Stimulated activated CD8-positive, alpha-beta memory T cell treated with anti-CD3 and anti-CD28 coated beads, Interleukin-7, amount 100 ng/mL, for 24 hours (primary cell): ENCODE measurements around the gene ASIC3.
"Not testable (repeated sequence)": the region's sequence is repeated elsewhere in the genome, so short reads cannot be mapped to it uniquely, and the experiment has no call there.

ENCODE experiments used
- DNase-seq: peaks from one replicate; pipeline ENCODE4 v3.0.0-alpha.2; 2020; ENCODE audit warnings: low read depth

Gene ASIC3

DNA sequence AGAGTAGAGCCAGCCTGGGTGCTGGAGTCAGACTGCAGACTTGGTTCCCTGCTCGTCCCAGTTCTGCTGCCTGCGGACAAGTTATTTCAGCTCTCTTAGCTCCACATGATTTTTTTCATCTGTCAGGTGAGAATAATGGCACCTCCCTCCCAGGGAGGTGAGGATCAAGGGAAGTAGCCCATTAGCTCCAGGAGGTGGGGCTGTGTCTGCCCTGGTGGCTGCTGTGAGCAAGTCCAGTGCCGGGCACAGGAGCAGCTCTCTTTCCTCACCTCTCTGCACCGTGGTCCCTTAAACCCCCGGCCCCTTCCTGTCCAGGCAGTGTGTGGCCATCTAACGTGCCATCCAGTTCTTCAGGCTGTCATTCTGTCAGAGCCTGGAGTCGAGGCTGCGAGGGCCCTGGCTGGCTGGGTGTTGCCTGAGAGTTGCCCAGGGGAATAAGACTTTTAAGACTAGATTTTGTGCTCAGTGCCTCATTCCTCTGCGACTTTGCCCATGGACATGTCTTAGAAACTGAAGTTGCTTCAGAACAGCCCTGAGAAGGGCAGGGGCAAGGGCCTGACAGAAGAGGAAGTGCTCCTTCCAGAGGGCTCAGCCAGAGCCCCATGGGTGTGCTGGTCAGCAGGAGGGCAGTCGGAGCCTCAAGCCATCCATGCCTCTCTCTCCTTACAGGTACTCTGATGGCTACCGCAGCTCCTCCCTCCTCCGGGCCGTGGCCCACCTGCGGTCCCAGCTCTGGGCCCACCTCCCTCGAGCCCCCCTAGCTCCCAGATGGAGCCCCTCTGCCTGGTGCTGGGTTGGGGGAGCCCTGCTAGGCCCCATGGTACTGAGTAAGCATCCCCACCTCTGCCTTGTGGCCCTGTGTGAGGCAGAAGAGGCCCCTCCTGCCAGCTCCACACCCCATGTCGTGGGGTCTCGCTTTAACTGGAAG, 15.1 kb upstream of the ASIC3 start:
- DNase-seq, result no peak

DNA sequence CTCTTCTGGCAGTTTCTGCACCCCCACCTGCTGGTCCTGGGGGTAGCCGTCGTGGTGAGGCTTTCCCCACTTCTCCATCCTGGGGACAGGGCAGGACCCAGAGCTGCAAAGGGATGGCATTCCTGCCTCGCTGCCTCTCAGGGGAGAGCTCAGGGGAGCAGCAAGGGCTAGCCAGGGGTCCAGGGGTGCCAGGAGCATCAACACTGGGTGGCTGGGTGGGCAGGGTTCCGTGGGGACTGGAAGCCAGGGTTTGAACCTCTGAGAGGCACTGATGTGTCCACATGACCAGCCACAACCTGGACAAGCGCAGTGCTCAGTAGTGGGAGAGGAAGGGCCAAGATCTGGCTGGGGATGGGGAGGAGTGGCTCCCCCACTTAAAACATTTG, 14.5 kb upstream of the ASIC3 start:
- DNase-seq, result no peak

DNA sequence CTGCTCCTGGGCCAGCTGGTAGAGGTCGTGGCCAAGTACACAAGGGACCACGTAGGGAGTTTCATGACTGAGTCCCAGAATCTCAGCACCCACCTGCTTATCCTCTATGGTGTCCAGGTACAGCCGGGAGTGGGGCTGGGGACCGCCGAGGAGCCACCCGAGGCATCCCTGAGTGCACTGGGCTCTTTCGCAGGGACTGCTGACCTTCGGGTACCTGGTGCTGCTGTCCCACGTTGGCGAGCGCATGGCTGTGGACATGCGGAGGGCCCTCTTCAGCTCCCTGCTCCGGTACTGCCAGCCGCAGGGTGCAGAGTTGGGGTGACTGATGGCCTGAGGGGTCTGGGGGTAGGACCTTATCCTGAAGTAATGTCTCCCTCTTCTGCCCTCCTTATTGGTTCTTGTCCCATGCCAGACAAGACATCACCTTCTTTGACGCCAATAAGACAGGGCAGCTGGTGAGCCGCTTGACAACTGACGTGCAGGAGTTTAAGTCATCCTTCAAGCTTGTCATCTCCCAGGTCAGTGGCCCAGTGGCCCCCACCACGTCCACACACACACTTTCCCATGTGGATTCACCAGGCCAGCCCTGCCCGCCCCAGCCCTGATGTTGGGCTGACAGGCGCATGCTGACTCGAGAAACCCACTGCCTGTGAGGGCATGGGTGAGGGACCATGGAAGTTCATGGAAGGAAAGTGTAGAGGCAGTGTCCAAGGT, 13.9 kb upstream of the ASIC3 start:
- DNase-seq, result no peak

DNA sequence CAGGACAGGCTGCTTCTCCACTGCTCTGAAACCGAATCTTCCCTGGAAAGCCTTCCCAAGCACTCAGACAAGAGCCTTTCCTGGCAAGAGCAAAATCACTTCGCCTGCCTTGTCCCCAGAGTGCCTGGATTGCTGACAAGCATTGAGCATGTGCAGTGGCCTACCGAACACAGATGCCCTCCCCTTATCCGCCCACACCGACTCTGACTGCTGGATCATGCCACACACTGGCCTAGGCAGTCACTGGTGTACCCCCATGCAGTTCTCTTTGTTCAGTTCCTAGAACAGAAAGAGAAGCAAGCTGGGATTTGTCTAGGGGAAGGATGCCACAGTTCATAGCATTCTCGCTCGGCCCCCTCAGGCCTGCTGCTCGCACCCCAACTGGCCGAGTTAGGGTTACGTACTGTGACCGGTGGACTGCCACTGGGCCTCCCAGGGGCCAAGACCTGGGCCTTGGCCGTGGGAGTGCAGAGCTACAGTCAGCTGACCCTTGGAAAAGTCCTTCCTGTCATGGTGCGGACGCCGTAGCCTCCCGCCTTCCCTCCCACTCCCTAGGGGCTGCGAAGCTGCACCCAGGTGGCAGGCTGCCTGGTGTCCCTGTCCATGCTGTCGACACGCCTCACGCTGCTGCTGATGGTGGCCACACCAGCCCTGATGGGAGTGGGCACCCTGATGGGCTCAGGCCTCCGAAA, 13.2 kb upstream of the ASIC3 start:
- no peak for DNase-seq

DNA sequence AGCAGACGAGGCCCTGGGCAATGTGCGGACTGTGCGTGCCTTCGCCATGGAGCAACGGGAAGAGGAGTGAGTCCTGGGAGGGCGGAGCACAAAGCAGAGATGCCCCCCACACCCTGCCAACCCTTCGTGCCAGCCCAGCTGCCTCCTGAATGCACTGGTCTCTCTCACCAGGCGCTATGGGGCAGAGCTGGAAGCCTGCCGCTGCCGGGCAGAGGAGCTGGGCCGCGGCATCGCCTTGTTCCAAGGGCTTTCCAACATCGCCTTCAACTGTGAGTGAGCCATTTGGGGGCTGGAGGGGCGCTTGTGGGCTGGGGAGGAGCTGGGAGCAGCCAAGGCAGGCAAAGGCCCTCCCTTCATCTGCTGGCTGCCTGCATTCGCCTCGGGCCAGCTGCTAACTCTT, 12.4 kb upstream of the ASIC3 start:
- DNase-seq, result no peak

DNA sequence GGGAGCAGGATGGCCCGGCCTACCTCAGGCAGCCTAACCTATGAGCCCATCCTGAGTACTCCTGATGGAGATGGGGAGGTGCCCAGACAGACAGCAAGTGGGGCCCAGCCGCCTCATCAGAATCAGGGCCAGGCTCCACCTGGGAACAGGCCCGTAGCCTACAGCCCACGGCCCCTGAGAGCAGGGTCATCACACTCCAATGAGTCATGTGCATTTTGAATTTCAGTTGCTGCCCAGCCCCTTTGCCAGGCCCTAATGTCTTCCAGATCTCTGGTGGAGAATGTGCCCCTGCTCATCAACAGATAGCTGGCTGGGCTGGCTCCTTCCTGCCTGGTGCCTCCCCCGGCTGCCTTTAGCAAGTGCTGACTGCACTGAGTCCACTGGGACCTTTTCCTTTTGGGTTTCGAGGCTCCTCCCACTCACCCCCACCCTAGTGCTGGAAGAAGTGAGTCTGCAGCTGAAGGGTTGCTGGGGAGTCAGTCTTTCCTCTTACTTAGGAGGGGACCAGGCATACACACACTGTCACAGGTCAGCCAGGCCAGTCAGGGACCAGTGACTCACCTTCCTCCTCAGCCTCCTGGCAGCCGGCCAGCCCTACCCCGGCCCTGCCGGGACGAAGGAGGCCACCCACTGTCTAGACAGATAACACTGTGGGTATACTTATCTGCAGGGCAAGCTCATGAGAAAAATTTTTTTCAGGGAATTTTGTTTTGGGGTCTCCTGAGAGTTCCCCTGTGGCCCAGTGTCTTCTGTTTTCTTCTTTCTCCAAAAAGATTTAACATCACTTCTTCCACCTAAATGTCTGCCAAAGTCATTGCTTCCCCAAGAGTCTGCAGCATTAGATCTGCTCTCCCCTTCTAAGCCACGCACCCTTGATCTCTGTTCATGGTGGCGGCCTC, 9.1 kb upstream of the ASIC3 start:
- peak; percentile 61 for DNase-seq

DNA sequence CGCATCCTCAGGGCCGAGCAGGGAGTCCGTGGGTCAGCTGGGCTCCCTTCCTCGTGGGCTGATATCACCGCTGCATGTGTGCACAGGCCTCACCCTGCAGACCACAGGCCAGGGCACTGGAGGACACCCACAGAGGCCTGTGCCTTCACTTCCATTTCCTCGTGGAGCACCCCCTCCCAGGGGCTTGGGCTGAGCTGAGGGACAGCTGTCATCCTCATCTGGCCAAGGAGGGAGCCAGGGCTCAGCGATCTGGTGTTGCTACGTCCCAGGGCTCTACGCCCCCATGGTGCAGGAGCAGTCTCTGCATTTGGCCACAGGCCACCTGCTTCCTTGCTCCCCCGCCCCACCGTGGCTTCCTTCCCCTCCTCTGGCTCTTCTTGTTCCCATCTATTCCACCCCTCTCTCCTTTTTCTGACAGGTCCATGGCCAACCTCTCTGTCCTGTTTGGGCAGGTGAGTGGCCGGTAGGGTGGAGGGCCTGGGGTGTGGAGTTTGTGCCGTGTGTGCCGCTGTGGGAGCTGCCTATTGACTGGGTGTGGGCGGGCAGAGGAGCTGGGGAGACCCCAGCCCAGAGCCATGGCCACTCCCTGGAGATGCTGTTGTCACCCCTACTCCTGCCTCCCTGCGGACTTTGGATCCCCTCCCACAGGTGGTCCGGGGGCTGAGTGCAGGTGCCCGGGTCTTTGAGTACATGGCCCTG, 8.3 kb upstream of the ASIC3 start:
- no peak for DNase-seq

DNA sequence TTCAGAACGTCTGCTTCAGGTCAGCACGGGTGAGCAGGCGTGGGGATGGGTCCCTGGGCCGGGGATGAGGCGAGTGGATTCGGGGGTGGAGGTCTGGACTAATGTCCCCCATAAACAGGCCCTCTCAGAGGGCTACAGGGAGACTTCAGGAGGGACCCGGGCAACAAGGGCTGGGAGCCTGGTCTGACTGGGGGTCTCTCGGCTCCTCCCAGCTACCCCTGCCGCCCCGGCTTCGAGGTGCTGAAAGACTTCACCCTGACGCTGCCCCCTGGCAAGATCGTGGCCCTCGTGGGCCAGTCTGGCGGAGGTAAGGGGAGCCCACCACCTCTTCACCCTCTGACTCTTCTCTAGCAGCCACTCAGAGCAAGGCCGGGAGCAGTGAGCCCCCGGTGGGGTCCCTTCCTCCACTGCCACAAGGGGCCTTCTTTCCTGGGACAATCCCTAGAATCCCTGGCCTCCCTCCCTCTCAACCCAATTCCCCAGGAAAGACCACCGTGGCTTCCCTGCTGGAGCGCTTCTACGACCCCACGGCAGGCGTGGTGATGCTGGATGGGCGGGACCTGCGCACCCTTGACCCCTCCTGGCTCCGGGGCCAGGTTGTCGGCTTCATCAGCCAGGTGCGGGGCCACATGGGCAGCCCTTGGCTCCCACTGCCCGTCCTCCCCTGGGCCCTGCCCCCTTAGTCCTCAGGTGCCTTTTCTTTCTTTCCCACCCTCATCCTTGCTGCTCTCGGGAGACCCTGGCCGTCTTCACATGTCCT, 7.5 kb upstream of the ASIC3 start:
- DNase-seq, result no peak

DNA sequence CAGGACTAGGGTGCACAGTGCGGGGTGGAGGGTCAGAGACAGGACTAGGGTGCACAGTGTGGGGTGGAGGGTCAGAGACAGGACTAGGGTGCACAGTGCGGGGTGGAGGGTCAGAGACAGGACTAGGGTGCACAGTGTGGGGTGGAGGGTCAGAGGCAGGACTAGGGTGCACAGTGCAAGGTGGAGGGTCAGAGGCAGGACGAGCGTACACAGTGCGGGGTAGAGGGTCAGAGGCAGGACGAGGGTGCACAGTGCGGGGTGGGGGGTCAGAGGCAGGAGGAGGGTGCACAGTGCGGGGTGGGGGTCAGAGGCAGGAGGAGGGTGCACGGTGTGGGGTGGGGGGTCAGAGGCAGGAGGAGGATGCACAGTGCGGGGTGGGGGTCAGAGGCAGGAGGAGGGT, 4.9 kb upstream of the ASIC3 start:
- not testable (repeated sequence) for DNase-seq

DNA sequence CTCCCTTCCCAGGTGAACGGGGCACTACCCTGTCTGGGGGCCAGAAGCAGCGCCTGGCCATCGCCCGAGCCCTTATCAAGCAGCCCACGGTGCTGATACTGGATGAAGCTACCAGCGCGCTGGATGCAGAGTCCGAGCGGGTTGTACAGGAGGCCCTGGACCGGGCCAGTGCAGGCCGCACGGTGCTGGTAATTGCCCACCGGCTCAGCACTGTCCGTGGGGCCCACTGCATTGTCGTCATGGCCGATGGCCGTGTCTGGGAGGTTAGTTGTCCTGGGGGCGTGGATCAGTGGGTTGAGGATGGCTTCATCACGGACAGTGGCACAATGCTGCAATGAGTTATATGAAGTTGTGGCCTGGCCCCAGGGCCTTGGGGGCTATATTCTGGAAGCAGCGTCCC, 4.4 kb upstream of the ASIC3 start:
- DNase-seq, result no peak

DNA sequence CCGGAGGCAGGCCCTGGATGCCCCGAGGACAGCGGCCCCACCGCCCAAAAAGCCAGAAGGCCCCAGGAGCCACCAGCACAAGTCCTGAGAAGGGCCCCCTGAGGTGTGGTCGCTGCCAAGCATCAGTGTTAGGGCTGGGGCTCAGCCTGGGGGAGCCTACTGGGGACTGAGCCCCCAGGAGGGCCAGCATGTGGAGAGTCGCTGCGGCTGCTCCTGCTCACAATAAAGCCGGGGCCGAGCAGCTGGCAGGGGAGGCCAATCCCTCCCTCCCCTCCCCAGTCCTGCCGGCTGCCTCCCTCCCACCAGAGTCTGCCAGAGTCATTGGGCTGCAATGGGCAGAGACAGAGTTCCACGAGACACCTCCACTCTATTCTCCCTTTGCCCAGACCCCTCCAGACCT, 3.1 kb upstream of the ASIC3 start:
- DNase-seq, result no peak

DNA sequence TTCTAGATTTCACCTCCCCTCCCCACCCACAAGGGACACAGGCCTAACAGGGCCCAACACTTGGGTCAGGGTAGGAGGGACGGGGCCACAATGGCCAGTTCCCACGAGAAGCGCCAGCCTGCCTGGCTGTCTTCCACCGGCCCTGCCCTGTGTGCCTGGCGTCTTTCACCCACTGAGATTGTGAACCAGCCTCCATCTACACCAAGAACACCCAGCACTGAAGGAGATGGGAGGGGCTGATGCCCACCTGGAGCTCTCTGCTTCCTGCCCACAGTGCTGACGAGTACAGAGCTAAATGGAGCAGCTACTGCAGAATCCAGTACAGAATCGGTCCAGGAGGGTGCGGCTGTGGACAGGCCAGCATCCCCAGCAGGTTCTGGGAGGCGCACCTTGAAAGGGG, 2.4 kb upstream of the ASIC3 start:
- DNase-seq, result no peak

DNA sequence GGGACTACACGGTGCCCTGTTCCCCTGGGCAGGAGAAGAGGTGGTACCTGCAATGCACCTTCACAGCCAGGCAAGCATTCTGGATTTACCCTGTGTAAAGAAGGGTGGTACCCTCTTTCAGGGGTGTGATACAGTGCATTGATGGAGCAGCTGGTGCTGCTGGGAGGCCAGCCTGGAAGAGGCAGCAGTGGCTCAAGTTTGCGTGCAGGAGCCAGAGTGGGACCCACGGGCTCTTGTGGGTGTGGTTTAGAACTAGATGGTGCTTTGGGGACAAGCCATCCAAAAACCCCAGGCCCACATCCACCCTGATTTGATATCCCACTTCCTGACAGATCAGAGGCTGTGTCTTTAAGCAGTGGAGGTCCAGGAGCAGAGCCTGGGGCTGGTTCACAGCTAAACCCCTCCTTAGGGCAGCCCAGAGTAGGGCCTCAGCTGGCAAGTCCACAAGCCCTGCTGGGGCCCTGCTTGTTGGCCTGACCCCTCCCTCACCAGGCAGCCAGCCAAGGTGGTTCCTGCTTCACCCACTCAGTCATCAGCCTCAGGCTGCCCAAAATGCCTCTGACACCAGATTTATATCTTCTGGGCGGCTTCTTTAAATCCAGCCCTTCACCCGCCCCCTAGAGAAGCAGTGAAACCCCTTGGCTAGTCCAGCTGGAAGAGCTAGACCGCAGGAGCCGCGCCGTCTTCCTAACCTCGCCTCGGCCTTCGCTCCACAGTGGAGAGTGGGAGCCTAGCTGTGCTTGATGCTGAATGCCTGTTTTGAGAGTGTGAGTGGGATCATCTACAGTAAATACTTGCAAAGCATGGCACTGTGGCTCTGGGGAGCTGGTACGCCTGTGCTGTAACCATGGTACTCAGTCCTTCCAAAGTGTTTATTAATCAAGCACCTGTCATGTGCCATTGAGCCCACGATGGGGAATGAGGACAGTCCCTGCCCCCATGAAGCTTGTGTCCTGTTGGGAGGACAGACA, 1.4 kb upstream of the ASIC3 start:
- DNase-seq, result no peak

DNA sequence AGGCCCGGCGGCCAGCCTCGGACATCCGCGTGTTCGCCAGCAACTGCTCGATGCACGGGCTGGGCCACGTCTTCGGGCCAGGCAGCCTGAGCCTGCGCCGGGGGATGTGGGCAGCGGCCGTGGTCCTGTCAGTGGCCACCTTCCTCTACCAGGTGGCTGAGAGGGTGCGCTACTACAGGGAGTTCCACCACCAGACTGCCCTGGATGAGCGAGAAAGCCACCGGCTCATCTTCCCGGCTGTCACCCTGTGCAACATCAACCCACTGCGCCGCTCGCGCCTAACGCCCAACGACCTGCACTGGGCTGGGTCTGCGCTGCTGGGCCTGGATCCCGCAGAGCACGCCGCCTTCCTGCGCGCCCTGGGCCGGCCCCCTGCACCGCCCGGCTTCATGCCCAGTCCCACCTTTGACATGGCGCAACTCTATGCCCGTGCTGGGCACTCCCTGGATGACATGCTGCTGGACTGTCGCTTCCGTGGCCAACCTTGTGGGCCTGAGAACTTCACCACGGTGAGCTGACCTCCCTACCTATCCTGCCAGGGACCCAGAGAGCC, 656 bp downstream of the ASIC3 start:
- DNase-seq, result no peak

DNA sequence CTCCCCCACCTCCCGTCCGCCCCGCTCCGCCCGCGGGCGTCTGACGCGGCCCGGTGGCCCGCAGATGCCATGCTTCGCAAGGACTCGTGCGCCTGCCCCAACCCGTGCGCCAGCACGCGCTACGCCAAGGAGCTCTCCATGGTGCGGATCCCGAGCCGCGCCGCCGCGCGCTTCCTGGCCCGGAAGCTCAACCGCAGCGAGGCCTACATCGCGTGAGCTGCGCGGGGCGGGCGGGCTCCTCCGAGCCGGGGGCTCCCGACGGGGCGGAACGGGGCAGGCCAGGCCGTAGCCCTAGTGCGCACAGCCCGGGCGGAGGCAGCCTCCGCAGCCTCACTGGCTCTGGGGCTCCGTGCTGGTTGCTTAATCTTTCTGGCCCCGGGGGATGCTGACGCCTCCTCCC, 2.8 kb downstream of the ASIC3 start:
- no peak for DNase-seq

DNA sequence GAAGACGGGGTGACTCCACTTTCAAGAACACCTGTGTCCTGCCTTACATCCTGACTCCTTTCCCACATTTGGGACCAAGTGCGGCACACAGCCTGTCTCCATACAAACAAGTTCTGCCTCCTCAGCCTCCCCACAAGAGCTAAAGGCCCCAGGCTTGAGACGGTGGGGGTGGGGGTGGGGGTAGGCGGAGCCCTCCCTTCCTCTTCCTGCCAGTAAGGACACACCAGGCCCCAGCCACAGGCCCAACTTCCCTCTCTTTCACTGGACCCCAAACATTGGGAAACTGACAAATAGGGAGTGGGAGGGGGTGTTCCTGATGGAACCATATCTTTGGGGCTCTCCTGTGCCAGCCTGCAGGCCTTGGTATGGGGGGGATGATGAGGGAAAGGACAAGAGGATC, 4.8 kb downstream of the ASIC3 start:
- no peak for DNase-seq

DNA sequence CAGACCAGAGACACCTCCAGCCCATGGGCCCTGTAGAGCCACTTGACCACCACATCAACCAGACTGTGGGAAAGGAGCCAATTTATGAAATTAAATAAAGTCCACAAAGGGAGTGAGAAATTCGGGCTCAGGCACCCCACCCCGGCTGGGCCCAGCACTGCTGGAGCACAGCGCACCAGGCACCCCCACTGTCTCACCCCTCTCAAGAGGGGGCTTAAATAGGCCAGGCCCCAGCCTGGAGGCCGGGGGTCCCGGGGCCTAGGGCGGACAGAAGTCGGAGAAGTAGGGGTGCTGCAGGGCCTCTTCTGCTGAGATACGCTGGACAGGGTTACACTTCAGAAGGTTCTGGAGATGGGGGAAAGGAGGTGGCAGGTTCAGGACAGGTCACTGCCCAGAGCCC, 5.4 kb downstream of the ASIC3 start:
- no peak for DNase-seq

DNA sequence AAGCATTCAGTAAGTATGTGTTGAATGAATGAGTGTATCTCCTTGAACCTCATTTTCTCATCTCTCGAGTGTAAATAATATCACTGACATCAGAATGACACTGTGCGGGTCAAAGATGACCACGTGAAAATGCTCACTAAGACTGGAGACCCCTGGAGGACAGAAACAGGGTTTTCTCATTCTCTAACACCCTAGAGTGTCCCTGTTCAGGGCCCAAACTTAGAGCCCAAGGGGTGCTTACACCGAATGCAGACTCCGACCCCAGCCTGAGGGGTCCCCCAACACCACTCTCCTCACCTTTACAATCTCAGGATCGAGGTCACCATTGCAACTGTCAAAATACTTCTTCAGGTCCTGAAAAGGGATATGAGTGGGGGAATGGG, 7.9 kb downstream of the ASIC3 start:
- no peak for DNase-seq
